Endodermal cell (in vitro differentiated cells): Measurements from ENCODE around the gene CCDC57. TPM values are rescaled to one million over a fixed set of nuclear protein-coding genes. Genes with fewer than 3 reads are reported as not detected.

Experiments
- DNase-seq: peaks from one replicate; pipeline ENCODE4 v3.0.0-alpha.2; 2017
- H3K27ac ChIP-seq: 2 replicates; pipeline ENCODE4 v1.5.1; 2013; ENCODE audit warnings: mild to moderate bottlenecking, low read depth, low read length, moderate library complexity
- H3K27me3 ChIP-seq: 2 replicates; pipeline ENCODE4 v1.6.1; 2013; ENCODE audit warnings: mild to moderate bottlenecking, low read length, moderate library complexity; ENCODE audit not compliant: insufficient read depth, control insufficient read depth, poor library complexity, severe bottlenecking
- H3K36me3 ChIP-seq: 2 replicates; pipeline ENCODE4 v1.7.0; 2013; ENCODE audit warnings: mild to moderate bottlenecking, low read length, moderate library complexity; ENCODE audit not compliant: control insufficient read depth, insufficient read depth
- H3K4me1 ChIP-seq: one replicate; pipeline ENCODE4 v1.7.0; 2013; ENCODE audit warnings: low read length; ENCODE audit not compliant: control insufficient read depth, insufficient read depth
- H3K4me3 ChIP-seq: 2 replicates; pipeline ENCODE4 v1.5.1; 2013; ENCODE audit warnings: mild to moderate bottlenecking, low read length, moderate library complexity
- H3K9ac ChIP-seq: 2 replicates; pipeline ENCODE4 v1.6.1; 2013; ENCODE audit warnings: mild to moderate bottlenecking, low read length, moderate library complexity; ENCODE audit not compliant: poor library complexity, severe bottlenecking; ENCODE audit errors: extremely low read depth
- H3K9me3 ChIP-seq: 2 replicates; pipeline ENCODE4 v1.6.1; 2013; ENCODE audit warnings: mild to moderate bottlenecking, low read length, moderate library complexity; ENCODE audit not compliant: control insufficient read depth
- H3K27ac Mint-ChIP-seq: 2 replicates; pipeline ENCODE4 v1.8.0; 2020; ENCODE audit warnings: mixed read lengths
- H3K27me3 Mint-ChIP-seq: 2 replicates; pipeline ENCODE4 v1.8.0; 2021; ENCODE audit warnings: mild to moderate bottlenecking, mixed read lengths; ENCODE audit not compliant: insufficient read depth
- H3K36me3 Mint-ChIP-seq: 2 replicates; pipeline ENCODE4 v1.8.0; 2020; ENCODE audit warnings: low read depth, mixed read lengths
- H3K4me1 Mint-ChIP-seq: 2 replicates; pipeline ENCODE4 v1.8.0; 2020; ENCODE audit warnings: mixed read lengths
- H3K4me3 Mint-ChIP-seq: 2 replicates; pipeline ENCODE4 v1.8.0; 2020; ENCODE audit warnings: mild to moderate bottlenecking, moderate library complexity, mixed read lengths
- H3K9me3 Mint-ChIP-seq: 2 replicates; pipeline ENCODE4 v1.8.0; 2020; ENCODE audit warnings: mild to moderate bottlenecking, mixed read lengths
- CTCF ChIP-seq: fragments of 200-600 bp; sonication (generic); conservative IDR thresholded peaks from 2 replicates; pipeline ENCODE4 v1.5.0; 2021; ENCODE audit warnings: antibody characterized with exemption, mild to moderate bottlenecking
- WGBS, 2 experiments: methylation state at CpG; one replicate each; pipeline versions ENCODE4 v1.1.5 to v1.1.7; 2013; ENCODE audit warnings: missing lambda C conversion rate in 2 of 2, mixed read lengths in 1 of 2; ENCODE audit not compliant: insufficient coverage in 1 of 2, insufficient read length in 1 of 2; 5-methylcytosine and 5-hydroxymethylcytosine counted together
- total RNA-seq, 2 donors: library from RNA; stranded (reverse); fragmentation: NEBNext Ultra II Directional in 1 of 2; extraction: Animal tissue kit (Norgen Biotek cat#: 25700) in 1 of 2; gene quantifications; 2 replicates in 1 of 2; 3 replicates in 1 of 2; pipeline ENCODE4 v1.2.1, GENCODE V29; 2021

Gene CCDC57
- total RNA-seq, 2 donors from 2014 or later, result 61.8 to 82.8 TPM

- Mint-ChIP-seq H3K9me3 (peaks cover 14% of the 10 kb centered on the region), H3K4me3 (no peak overlapping the region), H3K36me3 (peaks cover 25% of the 10 kb centered on the region), H3K4me1 (peaks cover 3% of the 10 kb centered on the region), H3K27ac (no peak overlapping the region), H3K27me3 (no peaks in the 10 kb centered on the region)
- DNase-seq, result no peak
- Histone ChIP-seq H3K4me1 (no peaks in the 10 kb centered on the region), H3K9ac (no peak overlapping the region), H3K27ac (no peak overlapping the region), H3K36me3 (no peaks in the 10 kb centered on the region), H3K27me3 (no peaks in the 10 kb centered on the region), H3K9me3 (no peaks in the 10 kb centered on the region), H3K4me3 (no peak overlapping the region)
- 92 to 93% methylated on average over 1 of the region's 1 CpG for WGBS, 2 experiments
- no peak for TF ChIP-seq CTCF
Measured at GRCh38 chr17:82148011-82148410, 64.6 kb downstream of the CCDC57 start.

GRCh38 chr17:82146663-82147654, 65.7 kb downstream of the CCDC57 start:
- H3K4me1 ChIP-seq, result no peaks in the 10 kb centered on the region
- no peaks in the 10 kb centered on the region for H3K9me3 ChIP-seq
- no peak overlapping the region for H3K4me3 ChIP-seq
- 81 to 83% methylated on average over 16 to 18 of the region's 18 CpGs for WGBS, 2 experiments
- H3K9ac ChIP-seq, result no peak overlapping the region
- Mint-ChIP-seq H3K4me1 (peaks cover 6% of the 10 kb centered on the region), H3K27me3 (no peaks in the 10 kb centered on the region), H3K9me3 (peaks cover 14% of the 10 kb centered on the region), H3K27ac (no peak overlapping the region), H3K4me3 (no peak overlapping the region), H3K36me3 (peaks cover 24% of the 10 kb centered on the region)
- H3K27me3 ChIP-seq, result no peaks in the 10 kb centered on the region
- no peak for TF ChIP-seq CTCF
- no peaks in the 10 kb centered on the region for H3K36me3 ChIP-seq
- no peak overlapping the region for H3K27ac ChIP-seq
- DNase-seq, result no peak

- no peak overlapping the region for H3K27ac Mint-ChIP-seq
- H3K27me3 ChIP-seq, result no peaks in the 10 kb centered on the region
- no peak for TF ChIP-seq CTCF
- no peaks in the 10 kb centered on the region for H3K36me3 ChIP-seq
- no peak for DNase-seq
- peaks cover 11% of the 10 kb centered on the region for H3K4me1 Mint-ChIP-seq
- H3K27ac ChIP-seq, result no peak overlapping the region
- H3K27me3 Mint-ChIP-seq, result no peaks in the 10 kb centered on the region
- H3K4me3 Mint-ChIP-seq, result no peak overlapping the region
- H3K9me3 Mint-ChIP-seq, result peaks cover 6% of the 10 kb centered on the region
- no peak overlapping the region for H3K9ac ChIP-seq
- H3K4me1 ChIP-seq, result no peaks in the 10 kb centered on the region
- no peak overlapping the region for H3K4me3 ChIP-seq
- H3K9me3 ChIP-seq, result no peaks in the 10 kb centered on the region
- H3K36me3 Mint-ChIP-seq, result peaks cover 19% of the 10 kb centered on the region
- 94 to 99% methylated on average over 10 to 13 of the region's 13 CpGs for WGBS, 2 experiments
Measured at GRCh38 chr17:82145550-82146155, 67.0 kb downstream of the CCDC57 start.
